SK-N-SH (cell line): Measurements from ENCODE around the gene GAS7. TPM values are rescaled to one million over a fixed set of nuclear protein-coding genes. Genes with fewer than 3 reads are reported as not detected.

ENCODE experiments used
- CTCF ChIA-PET: fragments of 300-600, 350-600 bp; formaldehyde crosslinking; extraction: SDS; loops from one replicate; lab custom pipeline; 2021; lab: Yijun Ruan, JAX
- POLR2A ChIA-PET: fragments of 350-600 bp; sonication (Branson Sonifier 250); formaldehyde crosslinking; extraction: SDS; loops from one replicate; lab custom pipeline; 2020; ENCODE audit warnings: antibody characterized with exemption, inconsistent platforms; lab: Yijun Ruan, JAX
- DNase-seq: peaks from one replicate; pipeline ENCODE4 v3.0.0; 2012
- H2AFZ ChIP-seq: fragments of 200-600 bp; sonication (generic); 2 replicates; pipeline ENCODE4 v1.8.1; 2016; ENCODE audit warnings: antibody characterized with exemption, mild to moderate bottlenecking, low read depth
- H3F3A ChIP-seq: fragments of 200-600 bp; sonication (generic); replicated peaks from 2 replicates; pipeline ENCODE3; 2016; ENCODE audit warnings: antibody characterized with exemption, mild to moderate bottlenecking; ENCODE audit not compliant: insufficient read depth
- H3K27ac ChIP-seq, 2 experiments: fragments of 200-500 bp in 1 of 2; fragments of 200-600 bp in 1 of 2; sonication (Bioruptor generic) in 1 of 2; sonication (generic), shearing (Covaris generic) in 1 of 2; 2 replicates each; pipeline versions ENCODE4 v1.5.1 to v1.6.1; 2014 to 2016; ENCODE audit warnings: low read depth in 2 of 2, inconsistent platforms in 1 of 2, low read length in 1 of 2, mild to moderate bottlenecking in 1 of 2, mixed read lengths in 1 of 2
- H3K27me3 ChIP-seq: fragments of 200-600 bp; sonication (generic), shearing (Covaris generic); 2 replicates; pipeline ENCODE4 v1.6.1; 2016; ENCODE audit warnings: mixed run types; ENCODE audit not compliant: insufficient read depth
- H3K36me3 ChIP-seq, 2 experiments: fragments of 200-500 bp in 1 of 2; fragments of 200-600 bp in 1 of 2; sonication (Bioruptor generic) in 1 of 2; sonication (generic) in 1 of 2; replicated peaks in 1 of 2; 2 replicates each; pipeline versions ENCODE3 to v1.5.1; 2014 to 2016; ENCODE audit warnings: low read length in 1 of 2, mild to moderate bottlenecking in 1 of 2; ENCODE audit not compliant: insufficient read depth in 2 of 2, control insufficient read depth in 1 of 2
- H3K4me1 ChIP-seq, 2 experiments: fragments of 200-500 bp in 1 of 2; fragments of 200-600 bp in 1 of 2; sonication (Bioruptor generic) in 1 of 2; sonication (generic), shearing (Covaris generic) in 1 of 2; 2 replicates each; pipeline versions ENCODE4 v1.5.1 to v1.6.1; 2014 to 2016; ENCODE audit warnings: low read depth in 1 of 2, low read length in 1 of 2, mixed run types in 1 of 2; ENCODE audit not compliant: insufficient read depth in 2 of 2, control insufficient read depth in 1 of 2
- H3K4me2 ChIP-seq: fragments of 200-600 bp; sonication (generic), shearing (Covaris generic); 2 replicates; pipeline ENCODE4 v1.6.1; 2017; ENCODE audit warnings: mixed run types
- H3K4me3 ChIP-seq, 2 experiments: fragments of 200-500 bp in 1 of 2; fragments of 200-600 bp in 1 of 2; sonication (Bioruptor generic) in 1 of 2; sonication (generic), shearing (Covaris generic) in 1 of 2; 2 replicates each; pipeline versions ENCODE4 v1.5.1 to v1.8.1; 2014 to 2016; ENCODE audit warnings: low read depth in 2 of 2, inconsistent platforms in 1 of 2, low read length in 1 of 2, mild to moderate bottlenecking in 1 of 2, mixed read lengths in 1 of 2, moderate library complexity in 1 of 2
- H3K79me2 ChIP-seq: fragments of 200-600 bp; sonication (generic); 2 replicates; pipeline ENCODE4 v1.8.1; 2017; ENCODE audit warnings: mild to moderate bottlenecking; ENCODE audit not compliant: insufficient read depth
- H3K9ac ChIP-seq: fragments of 200-600 bp; sonication (generic); 2 replicates; pipeline ENCODE4 v1.6.1; 2017; ENCODE audit warnings: mixed run types
- H3K9me2 ChIP-seq: fragments of 200-600 bp; sonication (generic); 2 replicates; pipeline ENCODE4 v1.6.1; 2017; ENCODE audit warnings: mixed run types
- H3K9me3 ChIP-seq: fragments of 200-600 bp; sonication (generic); 2 replicates; pipeline ENCODE4 v1.6.1; 2017; ENCODE audit warnings: mixed run types, mild to moderate bottlenecking, moderate library complexity
- H4K20me1 ChIP-seq: fragments of 200-600 bp; sonication (generic); 2 replicates; pipeline ENCODE4 v1.6.1; 2017; ENCODE audit warnings: mild to moderate bottlenecking, mixed run types; ENCODE audit not compliant: insufficient read depth
- FOXM1 ChIP-seq: IDR thresholded peaks from 2 replicates; pipeline ENCODE4 v1.4.0; 2012; ENCODE audit warnings: low read depth, mild to moderate bottlenecking
- GABPA ChIP-seq: IDR thresholded peaks from 2 replicates; pipeline ENCODE4 v1.4.0; 2012; ENCODE audit warnings: low read depth, mild to moderate bottlenecking
- GATA2 ChIP-seq: sonication (generic); formaldehyde crosslinking; IDR thresholded peaks from 2 replicates; pipeline ENCODE4 v1.5.0; 2020; ENCODE audit warnings: mild to moderate bottlenecking, missing genetic modification reagents
- JUND ChIP-seq: IDR thresholded peaks from 2 replicates; pipeline ENCODE4 v1.4.0; 2012
- RXRA ChIP-seq: IDR thresholded peaks from 2 replicates; pipeline ENCODE4 v1.4.0; 2012; ENCODE audit warnings: low read depth, mild to moderate bottlenecking, borderline replicate concordance
- TAF1 ChIP-seq: IDR thresholded peaks from 2 replicates; pipeline ENCODE4 v1.6.1; 2012; ENCODE audit warnings: low read depth, mild to moderate bottlenecking, low read length, moderate library complexity, borderline replicate concordance
- TCF12 ChIP-seq: IDR thresholded peaks from 2 replicates; pipeline ENCODE4 v1.4.0; 2012
- YY1 ChIP-seq: IDR thresholded peaks from 2 replicates; pipeline ENCODE4 v1.4.0; 2012; ENCODE audit warnings: low read depth, mild to moderate bottlenecking
- ZBTB33 ChIP-seq: IDR thresholded peaks from 2 replicates; pipeline ENCODE4 v1.4.0; 2012; ENCODE audit warnings: low read depth, borderline replicate concordance
- WGBS: methylation state at CpG from one replicate; pipeline ENCODE4 v1.1.6; 2017; ENCODE audit warnings: low lambda C conversion rate; 5-methylcytosine and 5-hydroxymethylcytosine counted together
- polyA plus RNA-seq, 3 experiments: library from polyadenylated mRNA; depleted of rRNA; stranded (reverse); fragments of >200 nt; gene quantifications; 2 replicates each; pipeline ENCODE4 v1.2.3, GENCODE V29; 2012
- TF ChIP-seq, protein P1 (sequence below): IDR thresholded peaks from 2 replicates; pipeline ENCODE4; 2012

Gene GAS7
- polyA plus RNA-seq, 1 of the 3 experiments (the other 2 are of a cell fraction) = 0.12 TPM

DNA sequence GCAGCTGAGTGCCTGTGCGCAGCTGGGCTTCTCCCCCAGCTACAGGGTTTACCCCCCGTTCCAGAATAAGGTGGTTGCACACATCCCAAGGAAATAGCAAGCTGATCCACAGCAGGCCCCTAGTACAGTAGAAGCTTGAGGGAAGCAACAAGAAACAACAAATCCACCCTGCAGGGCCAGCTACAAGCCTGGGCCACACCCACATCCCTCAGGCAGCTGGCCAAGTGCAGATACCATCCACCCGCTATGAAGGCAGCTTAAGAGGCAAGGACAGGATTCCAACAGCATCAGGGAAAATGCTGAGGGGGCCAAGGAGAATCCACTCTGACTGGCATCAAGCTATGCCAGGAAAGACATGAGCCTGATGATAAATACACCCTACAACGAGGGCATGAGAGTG, 226.4 kb downstream of the GAS7 start:
- H3K4me3 ChIP-seq = no peak overlapping the region
- 20% methylated on average over 4 of the region's 4 CpGs for WGBS
- no peak overlapping the region for H2AFZ ChIP-seq
- POLR2A ChIA-PET = no interaction called here
- peak; percentile 36 for DNase-seq
- H3F3A ChIP-seq = no peaks in the 10 kb centered on the region
- H3K79me2 ChIP-seq = no peaks in the 10 kb centered on the region
- no peaks in the 10 kb centered on the region for H3K36me3 ChIP-seq
- TF ChIP-seq JUND = no peak
- TF ChIP-seq, all 33 proteins: peak for 0
- H3K9ac ChIP-seq = no peak overlapping the region
- no peaks in the 10 kb centered on the region; the same call in 1 of the 2 replicates for H3K27me3 ChIP-seq
- no peak overlapping the region for H3K27ac ChIP-seq
- H3K9me2 ChIP-seq = no peaks in the 10 kb centered on the region
- H3K4me1 ChIP-seq = peaks cover 0 to 3% of the 10 kb centered on the region in 2 experiments; a peak in 1 of 4 replicates
- H4K20me1 ChIP-seq = no peaks in the 10 kb centered on the region
- no peaks in the 10 kb centered on the region for H3K9me3 ChIP-seq
- no peak overlapping the region for H3K4me2 ChIP-seq
- CTCF ChIA-PET = no interaction called here

DNA sequence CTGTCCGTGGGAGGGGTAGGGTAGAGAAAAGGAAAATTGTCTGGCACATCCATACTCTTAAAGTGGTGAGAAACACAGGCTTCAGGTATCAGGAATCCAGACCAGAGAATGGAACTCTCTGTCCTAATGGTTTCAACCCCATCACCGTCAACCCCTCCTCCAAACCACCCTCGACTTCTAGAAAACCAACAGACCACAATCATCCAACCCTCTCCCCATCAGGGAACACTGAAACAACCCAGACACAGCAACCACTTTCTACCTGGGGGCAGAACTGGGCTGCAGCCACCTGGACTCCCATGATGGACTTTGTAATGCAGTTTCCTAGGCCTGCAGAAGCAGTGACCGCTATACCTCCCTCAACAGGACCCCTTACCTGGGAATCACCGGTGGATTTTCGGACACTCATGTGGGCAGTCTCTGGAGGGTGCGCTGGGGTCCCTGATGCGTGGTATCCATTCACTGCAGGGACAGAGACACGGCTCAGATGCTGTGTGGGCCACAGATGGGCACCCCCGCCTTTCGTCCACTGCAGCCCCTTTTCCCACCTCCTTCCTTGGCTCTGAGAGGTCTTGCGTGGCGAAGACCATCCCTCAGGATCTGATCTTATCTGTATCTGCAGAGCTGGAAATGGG, 229.0 kb downstream of the GAS7 start:
- Histone ChIP-seq H3K4me3 (no peak overlapping the region), H4K20me1 (no peaks in the 10 kb centered on the region), H3K27me3 (no peaks in the 10 kb centered on the region; the same call in 1 of the 2 replicates), H3K9me2 (no peaks in the 10 kb centered on the region), H3K27ac (no peak overlapping the region), H3K9ac (no peak overlapping the region), H3K9me3 (no peaks in the 10 kb centered on the region), H2AFZ (no peak overlapping the region), H3F3A (no peaks in the 10 kb centered on the region), H3K4me1 (peaks cover 0 to 3% of the 10 kb centered on the region in 2 experiments; a peak in 1 of 4 replicates), H3K36me3 (no peaks in the 10 kb centered on the region), H3K79me2 (no peaks in the 10 kb centered on the region), H3K4me2 (no peak overlapping the region)
- DNase-seq = no peak
- TF ChIP-seq FOXM1 = no peak
- no peak for TF ChIP-seq GABPA
- TF ChIP-seq TCF12 = no peak
- no peak for TF ChIP-seq TAF1
- TF ChIP-seq RXRA = no peak
- TF ChIP-seq, protein P1, sequence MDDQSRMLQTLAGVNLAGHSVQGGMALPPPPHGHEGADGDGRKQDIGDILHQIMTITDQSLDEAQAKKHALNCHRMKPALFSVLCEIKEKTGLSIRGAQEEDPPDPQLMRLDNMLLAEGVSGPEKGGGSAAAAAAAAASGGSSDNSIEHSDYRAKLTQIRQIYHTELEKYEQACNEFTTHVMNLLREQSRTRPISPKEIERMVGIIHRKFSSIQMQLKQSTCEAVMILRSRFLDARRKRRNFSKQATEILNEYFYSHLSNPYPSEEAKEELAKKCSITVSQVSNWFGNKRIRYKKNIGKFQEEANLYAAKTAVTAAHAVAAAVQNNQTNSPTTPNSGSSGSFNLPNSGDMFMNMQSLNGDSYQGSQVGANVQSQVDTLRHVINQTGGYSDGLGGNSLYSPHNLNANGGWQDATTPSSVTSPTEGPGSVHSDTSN = no peak
- no peak for TF ChIP-seq YY1
- no peak for TF ChIP-seq ZBTB33
- TF ChIP-seq GATA2 = no peak
- ChIA-PET POLR2A (interaction anchor here (0.5 kb wide), 1 partner anchor 30 kb away, joined by 5 read pairs; no protein-coding TSS in a partner anchor), CTCF (no interaction called here)
- WGBS = 22% methylated on average over 6 of the region's 13 CpGs
